GM23338 (cell line): ENCODE measurements around the gene IL18R1. TPM values are rescaled to one million over a fixed set of nuclear protein-coding genes. Genes with fewer than 3 reads are reported as not detected.

Experiments
- ATAC-seq: fragments of 200-7000 bp; cut with Tn5 transposase; 3 replicates; pipeline ENCODE4 v1.9.1; 2020
- DNase-seq: peaks from one replicate; pipeline ENCODE4 v3.0.0-alpha.2; 2015; ENCODE audit warnings: low spot score
- H2AFZ ChIP-seq: fragments of 200-600 bp; sonication (generic); 2 replicates; pipeline ENCODE4 v1.8.0; 2016; ENCODE audit warnings: antibody characterized with exemption, mild to moderate bottlenecking, moderate library complexity
- H3F3A ChIP-seq: fragments of 200-600 bp; sonication (generic); replicated peaks from 2 replicates; pipeline ENCODE4 v1.8.0; 2017; ENCODE audit warnings: antibody characterized with exemption, mixed run types, low read depth
- H3K27ac ChIP-seq: fragments of 200-600 bp; sonication (generic); 2 replicates; pipeline ENCODE4 v1.6.1; 2016; ENCODE audit warnings: low read depth
- H3K27me3 ChIP-seq: fragments of 200-600 bp; sonication (generic); 2 replicates; pipeline ENCODE4 v1.8.0; 2016; ENCODE audit warnings: mild to moderate bottlenecking, mixed run types, moderate library complexity; ENCODE audit not compliant: insufficient read depth
- H3K36me3 ChIP-seq: fragments of 200-600 bp; sonication (generic); 2 replicates; pipeline ENCODE4 v1.8.0; 2016; ENCODE audit warnings: mild to moderate bottlenecking; ENCODE audit not compliant: insufficient read depth
- H3K4me1 ChIP-seq: fragments of 200-600 bp; sonication (generic); 2 replicates; pipeline ENCODE4 v1.8.0; 2016; ENCODE audit warnings: mild to moderate bottlenecking, moderate library complexity; ENCODE audit not compliant: insufficient read depth
- H3K4me2 ChIP-seq: fragments of 200-600 bp; sonication (generic); 2 replicates; pipeline ENCODE4 v1.7.1; 2017; ENCODE audit warnings: mixed run types
- H3K4me3 ChIP-seq: fragments of 200-600 bp; sonication (generic); 2 replicates; pipeline ENCODE4 v1.6.1; 2016; ENCODE audit warnings: mixed run types
- H3K79me2 ChIP-seq: fragments of 200-600 bp; sonication (generic); replicated peaks from 2 replicates; pipeline ENCODE4 v1.8.0; 2017; ENCODE audit warnings: mild to moderate bottlenecking; ENCODE audit not compliant: insufficient read depth
- H3K9me2 ChIP-seq: fragments of 200-600 bp; sonication (generic); 2 replicates; pipeline ENCODE4 v1.8.0; 2017; ENCODE audit not compliant: insufficient read depth
- H4K20me1 ChIP-seq: fragments of 200-600 bp; sonication (generic); replicated peaks from 2 replicates; pipeline ENCODE4 v1.8.0; 2017; ENCODE audit warnings: mild to moderate bottlenecking; ENCODE audit not compliant: insufficient read depth
- H3K27ac Mint-ChIP-seq: 2 replicates; pipeline ENCODE4 v1.8.0; 2020; ENCODE audit warnings: inconsistent platforms, mild to moderate bottlenecking, moderate library complexity, mixed read lengths
- H3K27me3 Mint-ChIP-seq: 3 replicates; pipeline ENCODE4 v1.8.0; 2022; ENCODE audit warnings: low read depth, mild to moderate bottlenecking, moderate library complexity, mixed read lengths, inconsistent platforms; ENCODE audit not compliant: insufficient read depth, poor library complexity
- H3K36me3 Mint-ChIP-seq: 3 replicates; pipeline ENCODE4 v1.8.0; 2021; ENCODE audit warnings: low read depth, mild to moderate bottlenecking, inconsistent platforms, moderate library complexity, mixed read lengths
- H3K4me1 Mint-ChIP-seq: 3 replicates; pipeline ENCODE4 v1.8.0; 2020; ENCODE audit warnings: mild to moderate bottlenecking, inconsistent platforms, mixed read lengths
- H3K4me3 Mint-ChIP-seq: 3 replicates; pipeline ENCODE4 v1.8.0; 2021; ENCODE audit warnings: moderate library complexity, mild to moderate bottlenecking, inconsistent platforms, mixed read lengths
- H3K9me3 Mint-ChIP-seq: 3 replicates; pipeline ENCODE4 v1.8.0; 2020; ENCODE audit warnings: moderate library complexity, mild to moderate bottlenecking, inconsistent platforms, mixed read lengths
- EZH2 ChIP-seq: fragments of 200-600 bp; sonication (generic); IDR thresholded peaks from one replicate; pipeline ENCODE4 v1.8.0; 2017; ENCODE audit warnings: antibody characterized with exemption, mild to moderate bottlenecking, low read depth; ENCODE audit not compliant: unreplicated experiment
- JUNB ChIP-seq: IDR thresholded peaks from one replicate; pipeline ENCODE4 v1.6.1; 2016; ENCODE audit warnings: antibody characterized with exemption; ENCODE audit not compliant: unreplicated experiment
- NANOG ChIP-seq: IDR thresholded peaks from 2 replicates; pipeline ENCODE4 v1.6.1; 2016; ENCODE audit warnings: antibody characterized with exemption, borderline replicate concordance
- POLR2AphosphoS5 ChIP-seq: IDR thresholded peaks from 2 replicates; pipeline ENCODE4 v1.6.1; 2016; ENCODE audit warnings: antibody characterized with exemption, low read depth
- STAT1 ChIP-seq: IDR thresholded peaks from one replicate; pipeline ENCODE4 v1.6.1; 2016; ENCODE audit warnings: antibody characterized with exemption; ENCODE audit not compliant: unreplicated experiment
- polyA plus RNA-seq: library from polyadenylated mRNA; unstranded; fragments of >200 nt; fragmentation: Nextera tagmentation; extraction: Ambion mirVana; gene quantifications from 2 replicates; pipeline ENCODE4 v1.2.1, GENCODE V29; 2016
- total RNA-seq: library from RNA; depleted of rRNA; stranded (reverse); fragments of >200 nt; shearing (Covaris generic); gene quantifications from 2 replicates; pipeline ENCODE4 v1.2.3, GENCODE V29; 2014
- TF ChIP-seq, protein P1 (sequence below): IDR thresholded peaks from 2 replicates; pipeline ENCODE4 v1.6.1; 2016; ENCODE audit warnings: antibody characterized with exemption
- TF ChIP-seq, protein P2 (sequence below): fragments of 250-450 bp; sonication (Bioruptor Pico); IDR thresholded peaks from 2 replicates; pipeline ENCODE4 v1.5.0; 2020; ENCODE audit warnings: mild to moderate bottlenecking, moderate library complexity
- TF ChIP-seq, protein P3 (sequence below): IDR thresholded peaks from one replicate; pipeline ENCODE4 v1.6.1; 2018; ENCODE audit warnings: antibody characterized with exemption; ENCODE audit not compliant: unreplicated experiment

Gene IL18R1
- total and polyA plus RNA-seq, 2 experiments from 2014 or later = 0.17 to 0.39 TPM

DNA sequence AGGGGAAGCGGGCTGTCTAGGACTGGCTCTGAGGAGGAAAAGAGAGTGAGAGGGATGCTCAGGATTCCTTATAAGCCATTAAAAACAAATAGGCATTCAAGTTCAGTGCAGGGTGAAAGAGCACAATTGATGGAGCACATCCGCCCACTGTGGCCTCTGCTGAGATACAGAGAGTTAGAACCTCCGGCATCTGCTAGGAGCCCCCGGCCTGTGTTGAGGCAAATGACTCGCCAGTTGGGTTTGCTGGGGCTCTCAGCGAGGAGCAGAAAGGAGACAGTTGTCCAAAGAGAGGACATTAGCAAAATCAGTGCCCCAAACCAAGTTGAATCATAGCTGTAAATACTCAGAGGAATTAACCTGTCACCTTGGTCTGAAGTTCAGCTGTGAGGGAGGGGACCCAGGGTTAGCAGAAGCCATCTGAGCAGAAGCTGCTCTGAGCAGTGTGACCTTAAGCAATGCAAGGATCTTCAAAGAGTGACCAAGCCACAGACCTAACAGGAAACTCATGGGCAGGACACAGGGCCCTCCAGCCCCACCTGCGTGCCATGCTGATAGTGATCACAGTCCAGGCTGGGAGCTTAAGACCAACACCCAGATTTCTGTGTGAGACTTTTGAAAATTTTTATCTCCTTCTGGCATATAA lies 44.0 kb downstream of the IL18R1 start:
- TF ChIP-seq NANOG (no peak), STAT1 (no peak), JUNB (no peak), POLR2AphosphoS5 (no peak), EZH2 (no peak)
- TF ChIP-seq, protein P1, sequence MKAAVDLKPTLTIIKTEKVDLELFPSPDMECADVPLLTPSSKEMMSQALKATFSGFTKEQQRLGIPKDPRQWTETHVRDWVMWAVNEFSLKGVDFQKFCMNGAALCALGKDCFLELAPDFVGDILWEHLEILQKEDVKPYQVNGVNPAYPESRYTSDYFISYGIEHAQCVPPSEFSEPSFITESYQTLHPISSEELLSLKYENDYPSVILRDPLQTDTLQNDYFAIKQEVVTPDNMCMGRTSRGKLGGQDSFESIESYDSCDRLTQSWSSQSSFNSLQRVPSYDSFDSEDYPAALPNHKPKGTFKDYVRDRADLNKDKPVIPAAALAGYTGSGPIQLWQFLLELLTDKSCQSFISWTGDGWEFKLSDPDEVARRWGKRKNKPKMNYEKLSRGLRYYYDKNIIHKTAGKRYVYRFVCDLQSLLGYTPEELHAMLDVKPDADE = no peak
- TF ChIP-seq, protein P2, sequence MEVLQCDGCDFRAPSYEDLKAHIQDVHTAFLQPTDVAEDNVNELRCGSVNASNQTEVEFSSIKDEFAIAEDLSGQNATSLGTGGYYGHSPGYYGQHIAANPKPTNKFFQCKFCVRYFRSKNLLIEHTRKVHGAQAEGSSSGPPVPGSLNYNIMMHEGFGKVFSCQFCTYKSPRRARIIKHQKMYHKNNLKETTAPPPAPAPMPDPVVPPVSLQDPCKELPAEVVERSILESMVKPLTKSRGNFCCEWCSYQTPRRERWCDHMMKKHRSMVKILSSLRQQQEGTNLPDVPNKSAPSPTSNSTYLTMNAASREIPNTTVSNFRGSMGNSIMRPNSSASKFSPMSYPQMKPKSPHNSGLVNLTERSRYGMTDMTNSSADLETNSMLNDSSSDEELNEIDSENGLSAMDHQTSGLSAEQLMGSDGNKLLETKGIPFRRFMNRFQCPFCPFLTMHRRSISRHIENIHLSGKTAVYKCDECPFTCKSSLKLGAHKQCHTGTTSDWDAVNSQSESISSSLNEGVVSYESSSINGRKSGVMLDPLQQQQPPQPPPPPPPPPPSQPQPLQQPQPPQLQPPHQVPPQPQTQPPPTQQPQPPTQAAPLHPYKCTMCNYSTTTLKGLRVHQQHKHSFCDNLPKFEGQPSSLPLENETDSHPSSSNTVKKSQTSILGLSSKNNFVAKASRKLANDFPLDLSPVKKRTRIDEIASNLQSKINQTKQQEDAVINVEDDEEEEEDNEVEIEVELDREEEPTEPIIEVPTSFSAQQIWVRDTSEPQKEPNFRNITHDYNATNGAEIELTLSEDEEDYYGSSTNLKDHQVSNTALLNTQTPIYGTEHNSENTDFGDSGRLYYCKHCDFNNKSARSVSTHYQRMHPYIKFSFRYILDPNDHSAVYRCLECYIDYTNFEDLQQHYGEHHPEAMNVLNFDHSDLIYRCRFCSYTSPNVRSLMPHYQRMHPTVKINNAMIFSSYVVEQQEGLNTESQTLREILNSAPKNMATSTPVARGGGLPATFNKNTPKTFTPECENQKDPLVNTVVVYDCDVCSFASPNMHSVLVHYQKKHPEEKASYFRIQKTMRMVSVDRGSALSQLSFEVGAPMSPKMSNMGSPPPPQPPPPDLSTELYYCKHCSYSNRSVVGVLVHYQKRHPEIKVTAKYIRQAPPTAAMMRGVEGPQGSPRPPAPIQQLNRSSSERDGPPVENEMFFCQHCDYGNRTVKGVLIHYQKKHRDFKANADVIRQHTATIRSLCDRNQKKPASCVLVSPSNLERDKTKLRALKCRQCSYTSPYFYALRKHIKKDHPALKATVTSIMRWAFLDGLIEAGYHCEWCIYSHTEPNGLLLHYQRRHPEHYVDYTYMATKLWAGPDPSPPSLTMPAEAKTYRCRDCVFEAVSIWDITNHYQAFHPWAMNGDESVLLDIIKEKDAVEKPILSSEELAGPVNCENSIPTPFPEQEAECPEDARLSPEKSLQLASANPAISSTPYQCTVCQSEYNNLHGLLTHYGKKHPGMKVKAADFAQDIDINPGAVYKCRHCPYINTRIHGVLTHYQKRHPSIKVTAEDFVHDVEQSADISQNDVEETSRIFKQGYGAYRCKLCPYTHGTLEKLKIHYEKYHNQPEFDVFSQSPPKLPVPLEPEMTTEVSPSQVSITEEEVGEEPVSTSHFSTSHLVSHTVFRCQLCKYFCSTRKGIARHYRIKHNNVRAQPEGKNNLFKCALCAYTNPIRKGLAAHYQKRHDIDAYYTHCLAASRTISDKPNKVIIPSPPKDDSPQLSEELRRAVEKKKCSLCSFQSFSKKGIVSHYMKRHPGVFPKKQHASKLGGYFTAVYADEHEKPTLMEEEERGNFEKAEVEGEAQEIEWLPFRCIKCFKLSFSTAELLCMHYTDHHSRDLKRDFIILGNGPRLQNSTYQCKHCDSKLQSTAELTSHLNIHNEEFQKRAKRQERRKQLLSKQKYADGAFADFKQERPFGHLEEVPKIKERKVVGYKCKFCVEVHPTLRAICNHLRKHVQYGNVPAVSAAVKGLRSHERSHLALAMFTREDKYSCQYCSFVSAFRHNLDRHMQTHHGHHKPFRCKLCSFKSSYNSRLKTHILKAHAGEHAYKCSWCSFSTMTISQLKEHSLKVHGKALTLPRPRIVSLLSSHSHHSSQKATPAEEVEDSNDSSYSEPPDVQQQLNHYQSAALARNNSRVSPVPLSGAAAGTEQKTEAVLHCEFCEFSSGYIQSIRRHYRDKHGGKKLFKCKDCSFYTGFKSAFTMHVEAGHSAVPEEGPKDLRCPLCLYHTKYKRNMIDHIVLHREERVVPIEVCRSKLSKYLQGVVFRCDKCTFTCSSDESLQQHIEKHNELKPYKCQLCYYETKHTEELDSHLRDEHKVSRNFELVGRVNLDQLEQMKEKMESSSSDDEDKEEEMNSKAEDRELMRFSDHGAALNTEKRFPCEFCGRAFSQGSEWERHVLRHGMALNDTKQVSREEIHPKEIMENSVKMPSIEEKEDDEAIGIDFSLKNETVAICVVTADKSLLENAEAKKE (CRISPR knock-in tag) = no peak
- TF ChIP-seq, protein P3, sequence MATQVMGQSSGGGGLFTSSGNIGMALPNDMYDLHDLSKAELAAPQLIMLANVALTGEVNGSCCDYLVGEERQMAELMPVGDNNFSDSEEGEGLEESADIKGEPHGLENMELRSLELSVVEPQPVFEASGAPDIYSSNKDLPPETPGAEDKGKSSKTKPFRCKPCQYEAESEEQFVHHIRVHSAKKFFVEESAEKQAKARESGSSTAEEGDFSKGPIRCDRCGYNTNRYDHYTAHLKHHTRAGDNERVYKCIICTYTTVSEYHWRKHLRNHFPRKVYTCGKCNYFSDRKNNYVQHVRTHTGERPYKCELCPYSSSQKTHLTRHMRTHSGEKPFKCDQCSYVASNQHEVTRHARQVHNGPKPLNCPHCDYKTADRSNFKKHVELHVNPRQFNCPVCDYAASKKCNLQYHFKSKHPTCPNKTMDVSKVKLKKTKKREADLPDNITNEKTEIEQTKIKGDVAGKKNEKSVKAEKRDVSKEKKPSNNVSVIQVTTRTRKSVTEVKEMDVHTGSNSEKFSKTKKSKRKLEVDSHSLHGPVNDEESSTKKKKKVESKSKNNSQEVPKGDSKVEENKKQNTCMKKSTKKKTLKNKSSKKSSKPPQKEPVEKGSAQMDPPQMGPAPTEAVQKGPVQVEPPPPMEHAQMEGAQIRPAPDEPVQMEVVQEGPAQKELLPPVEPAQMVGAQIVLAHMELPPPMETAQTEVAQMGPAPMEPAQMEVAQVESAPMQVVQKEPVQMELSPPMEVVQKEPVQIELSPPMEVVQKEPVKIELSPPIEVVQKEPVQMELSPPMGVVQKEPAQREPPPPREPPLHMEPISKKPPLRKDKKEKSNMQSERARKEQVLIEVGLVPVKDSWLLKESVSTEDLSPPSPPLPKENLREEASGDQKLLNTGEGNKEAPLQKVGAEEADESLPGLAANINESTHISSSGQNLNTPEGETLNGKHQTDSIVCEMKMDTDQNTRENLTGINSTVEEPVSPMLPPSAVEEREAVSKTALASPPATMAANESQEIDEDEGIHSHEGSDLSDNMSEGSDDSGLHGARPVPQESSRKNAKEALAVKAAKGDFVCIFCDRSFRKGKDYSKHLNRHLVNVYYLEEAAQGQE = no peak
- ATAC-seq = no peak
- H4K20me1 ChIP-seq = no peaks in the 10 kb centered on the region
- H3K4me1 Mint-ChIP-seq = no peaks in the 10 kb centered on the region
- no peak overlapping the region for H3K27ac Mint-ChIP-seq
- H3K36me3 ChIP-seq = no peaks in the 10 kb centered on the region
- no peak overlapping the region for H3K27ac ChIP-seq
- H3K36me3 Mint-ChIP-seq = no peaks in the 10 kb centered on the region
- no peak overlapping the region for H3K4me3 Mint-ChIP-seq
- H3K79me2 ChIP-seq = no peaks in the 10 kb centered on the region
- H3K9me3 Mint-ChIP-seq = no peaks in the 10 kb centered on the region
- no peak overlapping the region for H2AFZ ChIP-seq
- no peak for DNase-seq
- no peaks in the 10 kb centered on the region for H3K27me3 ChIP-seq
- no peaks in the 10 kb centered on the region for H3K4me1 ChIP-seq
- H3K4me3 ChIP-seq = no peak overlapping the region
- H3K9me2 ChIP-seq = no peaks in the 10 kb centered on the region
- no peak overlapping the region for H3K4me2 ChIP-seq
- no peaks in the 10 kb centered on the region for H3K27me3 Mint-ChIP-seq
- H3F3A ChIP-seq = no peaks in the 10 kb centered on the region
